Kidney epithelial cell (primary cell): ENCODE measurements around the gene LMOD3. TPM values are rescaled to one million over a fixed set of nuclear protein-coding genes. Genes with fewer than 3 reads are reported as not detected.

Experiments used
- DNase-seq: peaks from one replicate; pipeline ENCODE4 v3.0.0-alpha.2; 2010; ENCODE audit warnings: low read depth
- H3K27me3 ChIP-seq: 2 replicates; pipeline ENCODE4 v1.6.0; 2011; ENCODE audit warnings: low read length; ENCODE audit not compliant: control insufficient read depth, insufficient read depth
- H3K36me3 ChIP-seq: 2 replicates; pipeline ENCODE4 v1.5.1; 2011; ENCODE audit warnings: low read length; ENCODE audit not compliant: control insufficient read depth, insufficient read depth
- H3K4me3 ChIP-seq: 2 replicates; pipeline ENCODE4 v1.5.1; 2011; ENCODE audit warnings: low read depth, mild to moderate bottlenecking, control low read depth, low read length
- CTCF ChIP-seq: IDR thresholded peaks from 2 replicates; pipeline ENCODE4 v1.5.1; 2011; ENCODE audit warnings: mild to moderate bottlenecking, moderate library complexity, low read length, control low read depth, inconsistent platforms; ENCODE audit not compliant: insufficient read depth, poor library complexity, severe bottlenecking
- total RNA-seq: library from RNA; depleted of rRNA; stranded (reverse); fragments of >200 nt; gene quantifications from 2 replicates; pipeline ENCODE4 v1.2.3, GENCODE V29; 2015

LMOD3 gene
- total RNA-seq, 1 donor from 2014 or later = not detected

GRCh38 chr3:69063636-69064035 lies 58.8 kb downstream of the LMOD3 start:
- H3K36me3 ChIP-seq = peaks cover 2% of the 10 kb centered on the region
- no peak for TF ChIP-seq CTCF
- DNase-seq = no peak
- no peaks in the 10 kb centered on the region for H3K27me3 ChIP-seq
- no peak overlapping the region for H3K4me3 ChIP-seq

GRCh38 chr3:69059688-69060087 lies 62.7 kb downstream of the LMOD3 start:
- Histone ChIP-seq H3K4me3 (no peak overlapping the region), H3K36me3 (peaks cover 2% of the 10 kb centered on the region), H3K27me3 (no peaks in the 10 kb centered on the region)
- DNase-seq = no peak
- TF ChIP-seq CTCF = no peak

- Histone ChIP-seq H3K27me3 (no peaks in the 10 kb centered on the region), H3K4me3 (no peak overlapping the region), H3K36me3 (peaks cover 2% of the 10 kb centered on the region)
- DNase-seq = no peak
- TF ChIP-seq CTCF = no peak
Measured at GRCh38 chr3:69058947-69059224, 63.5 kb downstream of the LMOD3 start.

GRCh38 chr3:69058180-69058946 lies 64.0 kb downstream of the LMOD3 start:
- peaks cover 2% of the 10 kb centered on the region for H3K36me3 ChIP-seq
- TF ChIP-seq CTCF = no peak

More at GRCh38 chr3:69058180-69058946, 64.0 kb downstream of the LMOD3 start:
- H3K27me3 ChIP-seq = no peaks in the 10 kb centered on the region
- DNase-seq = no peak
- no peak overlapping the region for H3K4me3 ChIP-seq

Other genes with a start within 250 kb of the LMOD3 start
- not detected in 2 replicates for gene TAFA4, start 190.0 kb downstream of the LMOD3 start, total RNA-seq
- gene EOGT, start 108.9 kb downstream of the LMOD3 start, total RNA-seq = 28.1 and 28.3 TPM in 2 replicates
- gene TMF1, start 70.3 kb downstream of the LMOD3 start, total RNA-seq = 19.3 and 20.1 TPM in 2 replicates
- gene UBA3, start 42.2 kb downstream of the LMOD3 start, total RNA-seq = 46.6 and 53.1 TPM in 2 replicates
- 74.5 and 86.6 TPM in 2 replicates for gene ARL6IP5, start 37.7 kb downstream of the LMOD3 start, total RNA-seq